ENCODE results near the gene ARMCX6. TPM values are rescaled to one million over a fixed set of nuclear protein-coding genes. Genes with fewer than 3 reads are reported as not detected.

ARMCX6 gene
- total and polyA plus RNA-seq, 2 of the 8 experiments (the other 6 are each of a cell fraction or from before 2014, with no cell fraction given): 24.9 to 40.0 TPM

DNA sequence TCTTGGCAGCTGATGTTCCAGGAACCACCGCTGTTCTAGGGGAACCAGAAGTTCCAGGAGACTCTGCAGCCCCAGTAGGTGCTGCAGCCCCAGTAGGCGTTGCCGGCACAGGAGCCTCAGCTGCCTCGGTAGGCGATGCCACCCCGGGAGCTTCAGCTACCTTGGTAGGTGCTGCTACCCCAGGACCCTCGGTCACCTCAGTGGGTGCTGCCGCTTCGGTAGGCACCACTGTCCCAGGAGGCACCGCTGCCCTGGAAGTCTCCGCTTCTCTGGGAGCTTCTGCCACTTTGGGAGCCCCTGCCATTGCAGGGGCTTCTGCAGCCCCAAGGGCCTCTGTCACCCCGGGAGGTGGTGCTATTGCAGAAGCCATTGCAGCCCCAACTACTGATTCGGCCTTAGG, 39.0 kb upstream of the ARMCX6 start (continued):
- TF ChIP-seq, protein P1, sequence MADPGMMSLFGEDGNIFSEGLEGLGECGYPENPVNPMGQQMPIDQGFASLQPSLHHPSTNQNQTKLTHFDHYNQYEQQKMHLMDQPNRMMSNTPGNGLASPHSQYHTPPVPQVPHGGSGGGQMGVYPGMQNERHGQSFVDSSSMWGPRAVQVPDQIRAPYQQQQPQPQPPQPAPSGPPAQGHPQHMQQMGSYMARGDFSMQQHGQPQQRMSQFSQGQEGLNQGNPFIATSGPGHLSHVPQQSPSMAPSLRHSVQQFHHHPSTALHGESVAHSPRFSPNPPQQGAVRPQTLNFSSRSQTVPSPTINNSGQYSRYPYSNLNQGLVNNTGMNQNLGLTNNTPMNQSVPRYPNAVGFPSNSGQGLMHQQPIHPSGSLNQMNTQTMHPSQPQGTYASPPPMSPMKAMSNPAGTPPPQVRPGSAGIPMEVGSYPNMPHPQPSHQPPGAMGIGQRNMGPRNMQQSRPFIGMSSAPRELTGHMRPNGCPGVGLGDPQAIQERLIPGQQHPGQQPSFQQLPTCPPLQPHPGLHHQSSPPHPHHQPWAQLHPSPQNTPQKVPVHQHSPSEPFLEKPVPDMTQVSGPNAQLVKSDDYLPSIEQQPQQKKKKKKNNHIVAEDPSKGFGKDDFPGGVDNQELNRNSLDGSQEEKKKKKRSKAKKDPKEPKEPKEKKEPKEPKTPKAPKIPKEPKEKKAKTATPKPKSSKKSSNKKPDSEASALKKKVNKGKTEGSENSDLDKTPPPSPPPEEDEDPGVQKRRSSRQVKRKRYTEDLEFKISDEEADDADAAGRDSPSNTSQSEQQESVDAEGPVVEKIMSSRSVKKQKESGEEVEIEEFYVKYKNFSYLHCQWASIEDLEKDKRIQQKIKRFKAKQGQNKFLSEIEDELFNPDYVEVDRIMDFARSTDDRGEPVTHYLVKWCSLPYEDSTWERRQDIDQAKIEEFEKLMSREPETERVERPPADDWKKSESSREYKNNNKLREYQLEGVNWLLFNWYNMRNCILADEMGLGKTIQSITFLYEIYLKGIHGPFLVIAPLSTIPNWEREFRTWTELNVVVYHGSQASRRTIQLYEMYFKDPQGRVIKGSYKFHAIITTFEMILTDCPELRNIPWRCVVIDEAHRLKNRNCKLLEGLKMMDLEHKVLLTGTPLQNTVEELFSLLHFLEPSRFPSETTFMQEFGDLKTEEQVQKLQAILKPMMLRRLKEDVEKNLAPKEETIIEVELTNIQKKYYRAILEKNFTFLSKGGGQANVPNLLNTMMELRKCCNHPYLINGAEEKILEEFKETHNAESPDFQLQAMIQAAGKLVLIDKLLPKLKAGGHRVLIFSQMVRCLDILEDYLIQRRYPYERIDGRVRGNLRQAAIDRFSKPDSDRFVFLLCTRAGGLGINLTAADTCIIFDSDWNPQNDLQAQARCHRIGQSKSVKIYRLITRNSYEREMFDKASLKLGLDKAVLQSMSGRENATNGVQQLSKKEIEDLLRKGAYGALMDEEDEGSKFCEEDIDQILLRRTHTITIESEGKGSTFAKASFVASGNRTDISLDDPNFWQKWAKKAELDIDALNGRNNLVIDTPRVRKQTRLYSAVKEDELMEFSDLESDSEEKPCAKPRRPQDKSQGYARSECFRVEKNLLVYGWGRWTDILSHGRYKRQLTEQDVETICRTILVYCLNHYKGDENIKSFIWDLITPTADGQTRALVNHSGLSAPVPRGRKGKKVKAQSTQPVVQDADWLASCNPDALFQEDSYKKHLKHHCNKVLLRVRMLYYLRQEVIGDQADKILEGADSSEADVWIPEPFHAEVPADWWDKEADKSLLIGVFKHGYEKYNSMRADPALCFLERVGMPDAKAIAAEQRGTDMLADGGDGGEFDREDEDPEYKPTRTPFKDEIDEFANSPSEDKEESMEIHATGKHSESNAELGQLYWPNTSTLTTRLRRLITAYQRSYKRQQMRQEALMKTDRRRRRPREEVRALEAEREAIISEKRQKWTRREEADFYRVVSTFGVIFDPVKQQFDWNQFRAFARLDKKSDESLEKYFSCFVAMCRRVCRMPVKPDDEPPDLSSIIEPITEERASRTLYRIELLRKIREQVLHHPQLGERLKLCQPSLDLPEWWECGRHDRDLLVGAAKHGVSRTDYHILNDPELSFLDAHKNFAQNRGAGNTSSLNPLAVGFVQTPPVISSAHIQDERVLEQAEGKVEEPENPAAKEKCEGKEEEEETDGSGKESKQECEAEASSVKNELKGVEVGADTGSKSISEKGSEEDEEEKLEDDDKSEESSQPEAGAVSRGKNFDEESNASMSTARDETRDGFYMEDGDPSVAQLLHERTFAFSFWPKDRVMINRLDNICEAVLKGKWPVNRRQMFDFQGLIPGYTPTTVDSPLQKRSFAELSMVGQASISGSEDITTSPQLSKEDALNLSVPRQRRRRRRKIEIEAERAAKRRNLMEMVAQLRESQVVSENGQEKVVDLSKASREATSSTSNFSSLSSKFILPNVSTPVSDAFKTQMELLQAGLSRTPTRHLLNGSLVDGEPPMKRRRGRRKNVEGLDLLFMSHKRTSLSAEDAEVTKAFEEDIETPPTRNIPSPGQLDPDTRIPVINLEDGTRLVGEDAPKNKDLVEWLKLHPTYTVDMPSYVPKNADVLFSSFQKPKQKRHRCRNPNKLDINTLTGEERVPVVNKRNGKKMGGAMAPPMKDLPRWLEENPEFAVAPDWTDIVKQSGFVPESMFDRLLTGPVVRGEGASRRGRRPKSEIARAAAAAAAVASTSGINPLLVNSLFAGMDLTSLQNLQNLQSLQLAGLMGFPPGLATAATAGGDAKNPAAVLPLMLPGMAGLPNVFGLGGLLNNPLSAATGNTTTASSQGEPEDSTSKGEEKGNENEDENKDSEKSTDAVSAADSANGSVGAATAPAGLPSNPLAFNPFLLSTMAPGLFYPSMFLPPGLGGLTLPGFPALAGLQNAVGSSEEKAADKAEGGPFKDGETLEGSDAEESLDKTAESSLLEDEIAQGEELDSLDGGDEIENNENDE (IDR thresholded peaks at IDR 0.05; ENCODE audit: insufficient replicate concordance, low read length): no peak
- TF ChIP-seq, protein P2, sequence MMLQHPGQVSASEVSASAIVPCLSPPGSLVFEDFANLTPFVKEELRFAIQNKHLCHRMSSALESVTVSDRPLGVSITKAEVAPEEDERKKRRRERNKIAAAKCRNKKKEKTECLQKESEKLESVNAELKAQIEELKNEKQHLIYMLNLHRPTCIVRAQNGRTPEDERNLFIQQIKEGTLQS (IDR thresholded peaks at IDR 0.05; ENCODE audit: insufficient read depth, low read depth, low read length): no peak
- TF ChIP-seq RAD21 (IDR thresholded peaks at IDR 0.05 in 1 of 2, conservative IDR thresholded peaks at IDR 0.05 in 1 of 2; ENCODE audit: low read depth in 2 of 2, low read length in 2 of 2) (no peak), KDM1A (IDR thresholded peaks at IDR 0.05; ENCODE audit: borderline replicate concordance, low read length) (no peak), HDAC6 (IDR thresholded peaks at IDR 0.05; ENCODE audit: low read depth, low read length) (no peak), CHD2 (IDR thresholded peaks at IDR 0.05; ENCODE audit: low read length) (no peak), CTBP2 (IDR thresholded peaks at IDR 0.05; ENCODE audit: borderline replicate concordance, insufficient read depth, insufficient read length, low read length) (no peak), CEBPB (IDR thresholded peaks at IDR 0.05; ENCODE audit: low read depth, low read length) (no peak), EGR1 (IDR thresholded peaks at IDR 0.05; ENCODE audit: borderline replicate concordance, low read depth, low read length) (no peak), KDM4A (IDR thresholded peaks at IDR 0.05; ENCODE audit: low read depth, low read length, severe bottlenecking) (no peak), NANOG (IDR thresholded peaks at IDR 0.05; ENCODE audit: insufficient read depth, low read depth, low read length, poor library complexity, severe bottlenecking) (no peak)
